WI38 (cell line): ENCODE measurements around the gene TGOLN2.

ENCODE experiments used
- H3K4me3 ChIP-seq: 2 replicates; pipeline ENCODE4 v1.5.1; 2011; ENCODE audit warnings: low read depth, mild to moderate bottlenecking, control low read depth, low read length
- CTCF ChIP-seq: IDR thresholded peaks from 2 replicates; pipeline ENCODE4 v1.5.1; 2012; ENCODE audit warnings: low read depth, mild to moderate bottlenecking, control low read depth, low read length

Gene TGOLN2

DNA sequence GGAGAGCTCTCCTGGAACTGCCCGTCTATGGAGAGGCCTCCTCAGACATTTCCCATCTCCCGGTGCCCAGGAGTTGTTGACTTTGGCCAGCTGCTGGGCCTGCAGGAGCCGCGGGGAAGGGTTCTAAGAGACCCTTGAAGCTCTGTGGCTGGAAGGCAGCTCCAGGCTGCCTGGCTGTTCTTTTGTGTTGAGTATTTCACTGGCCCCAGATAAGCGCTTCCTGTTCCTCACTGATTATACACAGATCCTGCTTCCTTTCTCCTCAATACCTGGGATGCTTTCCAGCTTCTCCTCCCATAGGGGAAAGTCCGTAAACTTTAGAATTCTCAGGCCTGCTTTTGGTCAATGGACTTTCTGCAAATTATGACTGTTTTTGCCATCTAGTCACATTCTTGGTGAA lies 57.8 kb downstream of the TGOLN2 start:
- no peak for TF ChIP-seq CTCF
- no peak overlapping the region for H3K4me3 ChIP-seq
